Hematopoietic multipotent progenitor cell treated with erythropoietin and hydrocortisone succinate and interleukin-3 and kit ligand, for 17 days (in vitro differentiated cells): ENCODE results near the gene LBH.

Experiments used
- DNase-seq: peaks from one replicate; pipeline ENCODE4 v3.0.0-alpha.2; 2015; ENCODE audit warnings: low spot score

Gene LBH

GRCh38 chr2:30276455-30276911, 45.1 kb downstream of the LBH start:
- DNase-seq: peak; percentile 72

GRCh38 chr2:30277582-30277981, 46.2 kb downstream of the LBH start:
- DNase-seq: no peak

- DNase-seq: no peak
Measured at GRCh38 chr2:30278419-30278818, 47.1 kb downstream of the LBH start.

- DNase-seq: no peak
Measured at GRCh38 chr2:30280596-30281434, 49.5 kb downstream of the LBH start.

GRCh38 chr2:30282081-30282480, 50.7 kb downstream of the LBH start:
- DNase-seq: no peak

GRCh38 chr2:30282721-30283120, 51.4 kb downstream of the LBH start:
- no peak for DNase-seq

- no peak for DNase-seq
Measured at GRCh38 chr2:30283931-30284565, 52.7 kb downstream of the LBH start.

- DNase-seq: no peak
Measured at GRCh38 chr2:30285758-30286157, 54.4 kb downstream of the LBH start.

GRCh38 chr2:30287190-30287840, 56.0 kb downstream of the LBH start:
- DNase-seq: no peak

- no peak for DNase-seq
Measured at GRCh38 chr2:30287857-30288513, 56.7 kb downstream of the LBH start.

GRCh38 chr2:30288561-30288960, 57.2 kb downstream of the LBH start:
- no peak for DNase-seq

GRCh38 chr2:30293303-30293921, 62.1 kb downstream of the LBH start:
- peak; percentile 77 for DNase-seq

GRCh38 chr2:30294133-30294532, 62.8 kb downstream of the LBH start:
- no peak for DNase-seq

- DNase-seq: no peak
Measured at GRCh38 chr2:30296496-30296895, 65.2 kb downstream of the LBH start.

GRCh38 chr2:30298302-30298701, 67.0 kb downstream of the LBH start:
- no peak for DNase-seq

GRCh38 chr2:30300122-30300455, 68.8 kb downstream of the LBH start:
- DNase-seq: no peak

- DNase-seq: no peak
Measured at GRCh38 chr2:30300456-30301221, 69.3 kb downstream of the LBH start.

GRCh38 chr2:30301551-30301950, 70.2 kb downstream of the LBH start:
- no peak for DNase-seq

- DNase-seq: peak; percentile 70
Measured at GRCh38 chr2:30302566-30302965, 71.2 kb downstream of the LBH start.

GRCh38 chr2:30303095-30303494, 71.8 kb downstream of the LBH start:
- DNase-seq: no peak

- peak; percentile 36 for DNase-seq
Measured at GRCh38 chr2:30305235-30305634, 73.9 kb downstream of the LBH start.
